HepG2 (cell line): ENCODE data around the gene TOM1L1.

Experiments used
- BRD4 ChIP-seq: sonication (generic); formaldehyde crosslinking; IDR thresholded peaks from 2 replicates; pipeline ENCODE4 v1.4.0; 2020; ENCODE audit warnings: missing genetic modification reagents
- CTCF ChIP-seq: sonication (generic); formaldehyde crosslinking; IDR thresholded peaks from 2 replicates; pipeline ENCODE4 v1.5.0; 2020; ENCODE audit warnings: mild to moderate bottlenecking, missing genetic modification reagents, moderate library complexity
- EP300 ChIP-seq, 3 experiments: sonication (generic) in 1 of 3; formaldehyde crosslinking in 1 of 3; IDR thresholded peaks; 2 replicates each; pipeline versions ENCODE4 v1.5.1 to v1.6.1; 2011 to 2020; ENCODE audit warnings: low read depth in 2 of 3, low read length in 2 of 3, borderline replicate concordance in 1 of 3, improper control_type of control experiment in 1 of 3, mild to moderate bottlenecking in 1 of 3, missing genetic modification reagents in 1 of 3, moderate library complexity in 1 of 3
- HNF4G ChIP-seq, 2 experiments: sonication (generic) in 1 of 2; formaldehyde crosslinking in 1 of 2; IDR thresholded peaks; 2 replicates each; pipeline versions ENCODE4 v1.4.0 to v1.6.1; 2011 to 2020; ENCODE audit warnings: borderline replicate concordance in 2 of 2, low read depth in 2 of 2, mild to moderate bottlenecking in 2 of 2, low read length in 1 of 2, missing genetic modification reagents in 1 of 2, moderate library complexity in 1 of 2
- JUND ChIP-seq: sonication (generic); formaldehyde crosslinking; IDR thresholded peaks from 2 replicates; pipeline ENCODE4 v1.8.0; 2022; ENCODE audit warnings: mild to moderate bottlenecking, missing genetic modification reagents
- KDM6A ChIP-seq: IDR thresholded peaks from 2 replicates; pipeline ENCODE4 v1.6.1; 2016; ENCODE audit warnings: low read depth
- MAX ChIP-seq: IDR thresholded peaks from 2 replicates; pipeline ENCODE4 v1.6.1; 2012; ENCODE audit warnings: inconsistent platforms
- MBNL3 ChIP-seq: fragments of 250-450 bp; sonication (Bioruptor Pico); conservative IDR thresholded peaks from 2 replicates; pipeline ENCODE4 v1.8.0; 2022; ENCODE audit warnings: mild to moderate bottlenecking, inconsistent platforms
- MTA3 ChIP-seq: sonication (generic); formaldehyde crosslinking; IDR thresholded peaks from 2 replicates; pipeline ENCODE4 v1.4.0; 2020; ENCODE audit warnings: missing genetic modification reagents
- SCMH1 ChIP-seq: sonication (generic); formaldehyde crosslinking; IDR thresholded peaks from 2 replicates; pipeline ENCODE4 v1.9.0; 2021; ENCODE audit warnings: missing genetic modification reagents, mild to moderate bottlenecking, borderline replicate concordance
- TARDBP ChIP-seq: sonication (generic); formaldehyde crosslinking; IDR thresholded peaks from 2 replicates; pipeline ENCODE4 v1.8.0; 2022; ENCODE audit warnings: mild to moderate bottlenecking, missing genetic modification reagents
- ZBTB7A ChIP-seq: sonication (generic); formaldehyde crosslinking; IDR thresholded peaks from 2 replicates; pipeline ENCODE4 v1.8.0; 2022; ENCODE audit warnings: mild to moderate bottlenecking, missing genetic modification reagents
- ZNF589 ChIP-seq: sonication (generic); formaldehyde crosslinking; conservative IDR thresholded peaks from 2 replicates; pipeline ENCODE4 v1.8.0; 2022; ENCODE audit warnings: mild to moderate bottlenecking, moderate library complexity, missing genetic modification reagents
- ZNF776 ChIP-seq: sonication (generic); formaldehyde crosslinking; IDR thresholded peaks from 2 replicates; pipeline ENCODE4 v1.4.0; 2020; ENCODE audit warnings: mild to moderate bottlenecking, missing genetic modification reagents

- TF ChIP-seq EP300 (IDR thresholded peaks at IDR 0.05; ENCODE audit: low read depth in 2 of 2, low read length in 2 of 2) (no peak), EP300 (CRISPR knock-in tag; IDR thresholded peaks at IDR 0.05; ENCODE audit: borderline replicate concordance) (no peak), JUND (CRISPR knock-in tag) (no peak), MBNL3 (CRISPR knock-in tag) (no peak), ZNF776 (CRISPR knock-in tag) (no peak), CTCF (CRISPR knock-in tag) (no peak), MAX (no peak; the same call in 1 of the 2 replicates), SCMH1 (no peak), ZBTB7A (CRISPR knock-in tag) (no peak), KDM6A (no peak), ZNF589 (CRISPR knock-in tag) (no peak), BRD4 (no peak), TARDBP (CRISPR knock-in tag) (no peak; the same call in 1 of the 2 replicates), HNF4G (IDR thresholded peaks at IDR 0.05; ENCODE audit: borderline replicate concordance, low read depth, low read length) (no peak), HNF4G (CRISPR knock-in tag; IDR thresholded peaks at IDR 0.05; ENCODE audit: borderline replicate concordance, low read depth) (no peak), MTA3 (no peak)
Measured at GRCh38 chr17:54968988-54969332, 68.3 kb downstream of the TOM1L1 start.
